ENCODE data around the gene RPL13. TPM values are rescaled to one million over a fixed set of nuclear protein-coding genes. Genes with fewer than 3 reads are reported as not detected.

RPL13 gene
- total RNA-seq, 1 experiment from 2014 or later = 2,846 TPM

DNA sequence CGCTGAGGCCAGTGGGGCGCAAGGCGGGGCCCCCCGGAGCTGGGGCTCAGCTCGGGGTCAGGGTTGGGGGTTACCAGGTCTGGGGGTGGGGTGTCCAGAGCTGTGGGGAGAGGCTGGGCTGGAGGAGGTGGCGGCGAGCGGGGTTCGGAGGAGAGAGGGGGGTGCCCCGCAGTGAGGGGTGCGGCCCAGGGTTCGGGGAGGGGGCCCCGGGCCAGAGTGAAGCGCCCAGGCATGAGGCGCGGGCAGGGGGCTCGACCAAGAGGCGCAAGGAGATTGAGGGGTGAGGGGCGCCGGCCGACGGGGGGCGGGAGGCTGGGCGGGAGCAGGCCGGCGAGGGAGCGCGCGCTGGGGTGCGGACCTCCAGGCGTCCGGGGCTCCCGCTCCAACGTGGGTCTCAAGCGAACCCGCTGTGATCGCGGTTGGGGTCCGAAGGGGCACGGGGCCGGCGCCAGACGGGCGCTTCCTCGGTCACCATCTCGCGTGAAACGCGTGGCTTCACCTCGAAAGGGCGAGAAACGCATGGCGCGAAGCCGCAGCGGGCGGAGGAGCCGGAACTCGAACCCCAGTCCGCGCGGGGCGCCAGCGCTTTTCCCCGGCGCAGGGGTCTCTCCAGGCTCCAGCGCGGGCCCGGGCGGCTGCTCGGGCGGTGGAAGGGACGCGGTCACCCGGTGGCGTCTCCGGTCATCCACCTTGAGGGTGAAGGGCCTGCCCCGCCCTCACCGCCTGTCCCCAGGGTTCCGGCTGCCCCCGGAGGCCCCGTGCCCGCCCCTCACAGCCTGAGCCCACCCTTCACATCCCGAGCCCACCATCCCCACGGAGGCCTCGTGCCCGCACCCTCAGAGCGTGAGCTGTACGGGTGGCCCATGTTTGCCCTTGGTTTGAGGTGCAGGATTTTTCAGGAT is 15.9 kb downstream of the RPL13 start:
- DNase-seq = no peak
- peak overlapping the region; percentile 86 for H3K4me3 ChIP-seq (ENCODE audit: low read depth, low read length)
- TF ChIP-seq, protein P1, sequence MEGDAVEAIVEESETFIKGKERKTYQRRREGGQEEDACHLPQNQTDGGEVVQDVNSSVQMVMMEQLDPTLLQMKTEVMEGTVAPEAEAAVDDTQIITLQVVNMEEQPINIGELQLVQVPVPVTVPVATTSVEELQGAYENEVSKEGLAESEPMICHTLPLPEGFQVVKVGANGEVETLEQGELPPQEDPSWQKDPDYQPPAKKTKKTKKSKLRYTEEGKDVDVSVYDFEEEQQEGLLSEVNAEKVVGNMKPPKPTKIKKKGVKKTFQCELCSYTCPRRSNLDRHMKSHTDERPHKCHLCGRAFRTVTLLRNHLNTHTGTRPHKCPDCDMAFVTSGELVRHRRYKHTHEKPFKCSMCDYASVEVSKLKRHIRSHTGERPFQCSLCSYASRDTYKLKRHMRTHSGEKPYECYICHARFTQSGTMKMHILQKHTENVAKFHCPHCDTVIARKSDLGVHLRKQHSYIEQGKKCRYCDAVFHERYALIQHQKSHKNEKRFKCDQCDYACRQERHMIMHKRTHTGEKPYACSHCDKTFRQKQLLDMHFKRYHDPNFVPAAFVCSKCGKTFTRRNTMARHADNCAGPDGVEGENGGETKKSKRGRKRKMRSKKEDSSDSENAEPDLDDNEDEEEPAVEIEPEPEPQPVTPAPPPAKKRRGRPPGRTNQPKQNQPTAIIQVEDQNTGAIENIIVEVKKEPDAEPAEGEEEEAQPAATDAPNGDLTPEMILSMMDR (IDR thresholded peaks at IDR 0.05; ENCODE audit: insufficient read depth in 1 of 2, low read depth in 1 of 2, low read length in 1 of 2, severe bottlenecking in 1 of 2, unreplicated experiment in 1 of 2) = no peak
- peaks cover 27% of the 10 kb centered on the region for H3K4me1 ChIP-seq
- no peaks in the 10 kb centered on the region for H3K27me3 Mint-ChIP-seq (ENCODE audit: insufficient read depth, unreplicated experiment)
- no TSS peak for BruUV-seq (replicated peaks)
- H3K9me3 Mint-ChIP-seq (ENCODE audit: unreplicated experiment) = no peaks in the 10 kb centered on the region
- ChIA-PET POLR2A (interaction anchor here (0.6 kb wide), 3 partner anchors 56 to 124 kb away, joined by 3 to 4 read pairs (median 3); no protein-coding TSS in a partner anchor), CTCF (no interaction called here)
- peak overlapping the region; percentile 59 for H3K4me3 Mint-ChIP-seq (ENCODE audit: unreplicated experiment)
- no peaks in the 10 kb centered on the region for H3K27me3 ChIP-seq (replicated peaks; ENCODE audit: control insufficient read depth, insufficient read depth, low read length)
- peaks cover 14% of the 10 kb centered on the region for H3K4me1 Mint-ChIP-seq (ENCODE audit: low read depth, unreplicated experiment)
- H3K9me3 ChIP-seq = no peaks in the 10 kb centered on the region
- intact Hi-C loops (cut with micrococcal nuclease; ENCODE audit: unreplicated experiment) = no loop called here
- no peak overlapping the region for H3K27ac Mint-ChIP-seq (ENCODE audit: unreplicated experiment)
- H3K36me3 Mint-ChIP-seq (ENCODE audit: insufficient read depth, unreplicated experiment) = peaks cover 2% of the 10 kb centered on the region
- H3K36me3 ChIP-seq (ENCODE audit: control insufficient read depth, insufficient read depth, low read length) = 0 out of 2 replicates have a peak, but pooled peaks cover 4% of the 10 kb centered on the region

DNA sequence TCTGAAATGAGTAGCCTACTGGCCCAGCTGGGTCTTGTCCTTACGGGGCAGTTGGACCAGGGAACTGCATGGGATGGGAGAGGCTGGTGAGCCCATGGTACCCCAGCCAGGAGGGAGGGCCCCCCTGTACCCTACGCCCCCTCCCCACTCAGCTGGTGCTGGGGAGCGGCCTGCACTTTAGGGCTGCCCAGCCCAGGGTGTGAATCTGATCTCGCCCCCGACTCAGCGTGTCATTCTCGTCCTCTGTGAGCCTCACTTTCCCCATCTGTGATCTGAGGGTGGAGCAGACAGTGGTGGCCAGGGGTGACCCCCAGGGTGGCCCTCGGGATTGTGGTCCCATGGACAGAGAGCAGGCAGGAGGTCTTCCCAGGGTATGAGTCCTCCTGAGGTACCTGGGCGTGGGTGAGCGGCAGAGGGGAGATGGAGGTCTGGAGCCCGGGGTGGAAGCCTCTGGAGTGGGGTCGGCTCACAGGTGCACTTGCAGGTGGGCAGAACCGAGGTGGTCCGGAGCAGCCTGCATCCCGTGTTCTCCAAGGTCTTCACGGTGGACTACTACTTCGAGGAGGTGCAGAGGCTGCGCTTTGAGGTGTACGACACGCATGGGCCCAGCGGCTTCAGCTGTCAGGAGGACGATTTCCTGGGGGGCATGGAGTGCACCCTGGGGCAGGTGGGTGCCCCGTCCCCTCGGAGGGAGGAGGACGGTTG is 16.7 kb downstream of the RPL13 start:
- H3K9me3 ChIP-seq = no peaks in the 10 kb centered on the region
- TF ChIP-seq, protein P1 (IDR thresholded peaks at IDR 0.05; ENCODE audit: insufficient read depth in 1 of 2, low read depth in 1 of 2, low read length in 1 of 2, severe bottlenecking in 1 of 2, unreplicated experiment in 1 of 2) = no peak
- Mint-ChIP-seq H3K4me1 (ENCODE audit: low read depth, unreplicated experiment) (peaks cover 7% of the 10 kb centered on the region), H3K27me3 (ENCODE audit: insufficient read depth, unreplicated experiment) (no peaks in the 10 kb centered on the region), H3K4me3 (ENCODE audit: unreplicated experiment) (peak overlapping the region; percentile 57), H3K9me3 (ENCODE audit: unreplicated experiment) (no peaks in the 10 kb centered on the region), H3K36me3 (ENCODE audit: insufficient read depth, unreplicated experiment) (no peaks in the 10 kb centered on the region), H3K27ac (ENCODE audit: unreplicated experiment) (no peak overlapping the region)
- no TSS peak for BruUV-seq (replicated peaks)
- intact Hi-C loops (cut with micrococcal nuclease; ENCODE audit: unreplicated experiment) = no loop called here
- DNase-seq = no peak
- H3K36me3 ChIP-seq (ENCODE audit: control insufficient read depth, insufficient read depth, low read length) = 0 out of 2 replicates have a peak, but pooled peaks cover 4% of the 10 kb centered on the region
- H3K4me3 ChIP-seq (ENCODE audit: low read depth, low read length) = peak overlapping the region; percentile 86
- H3K27me3 ChIP-seq (replicated peaks; ENCODE audit: control insufficient read depth, insufficient read depth, low read length) = no peaks in the 10 kb centered on the region
- H3K4me1 ChIP-seq = peaks cover 24% of the 10 kb centered on the region
- POLR2A ChIA-PET = interaction anchor here (0.6 kb wide), 1 partner anchor 123 kb away, joined by 4 read pairs; no protein-coding TSS in a partner anchor
- CTCF ChIA-PET = no interaction called here

DNA sequence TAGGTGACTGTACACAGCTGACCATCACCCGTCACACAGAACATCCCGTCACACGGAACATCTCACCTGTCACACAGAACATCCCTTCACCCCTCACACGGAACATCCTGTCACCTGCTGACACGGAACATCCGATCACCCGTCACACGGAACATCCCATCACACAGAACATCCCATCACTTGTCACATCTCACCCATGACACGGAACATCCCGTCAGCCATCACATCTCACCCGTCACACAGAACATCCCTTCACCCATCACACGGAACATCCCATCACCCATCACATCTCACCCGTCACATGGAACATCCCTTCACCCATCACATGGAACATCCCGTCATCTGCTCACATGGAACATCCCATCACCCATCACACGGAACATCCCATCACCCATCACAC is 18.9 kb downstream of the RPL13 start:
- H3K9me3 Mint-ChIP-seq (ENCODE audit: unreplicated experiment) = no peaks in the 10 kb centered on the region
- Histone ChIP-seq H3K9me3 (no peaks in the 10 kb centered on the region), H3K4me3 (ENCODE audit: low read depth, low read length) (no peak overlapping the region), H3K4me1 (peaks cover 10% of the 10 kb centered on the region), H3K27me3 (replicated peaks; ENCODE audit: control insufficient read depth, insufficient read depth, low read length) (no peaks in the 10 kb centered on the region), H3K36me3 (ENCODE audit: control insufficient read depth, insufficient read depth, low read length) (peaks cover 4% of the 10 kb centered on the region; the same call in 1 of the 2 replicates)
- POLR2A ChIA-PET = no interaction called here
- intact Hi-C loops (cut with micrococcal nuclease; ENCODE audit: unreplicated experiment) = no loop called here
- no peaks in the 10 kb centered on the region for H3K27me3 Mint-ChIP-seq (ENCODE audit: insufficient read depth, unreplicated experiment)
- CTCF ChIA-PET = no interaction called here
- H3K27ac Mint-ChIP-seq (ENCODE audit: unreplicated experiment) = no peak overlapping the region
- DNase-seq = no peak
- TF ChIP-seq, protein P1 (IDR thresholded peaks at IDR 0.05; ENCODE audit: insufficient read depth in 1 of 2, low read depth in 1 of 2, low read length in 1 of 2, severe bottlenecking in 1 of 2, unreplicated experiment in 1 of 2) = no peak
- no peak overlapping the region for H3K4me3 Mint-ChIP-seq (ENCODE audit: unreplicated experiment)
- no peaks in the 10 kb centered on the region for H3K4me1 Mint-ChIP-seq (ENCODE audit: low read depth, unreplicated experiment)
- BruUV-seq (replicated peaks) = no TSS peak
- H3K36me3 Mint-ChIP-seq (ENCODE audit: insufficient read depth, unreplicated experiment) = peaks cover 8% of the 10 kb centered on the region
